SK-N-DZ (cell line): ENCODE data around the gene NEDD8.
"Not testable (repeated sequence)": the region's sequence is repeated elsewhere in the genome, so short reads cannot be mapped to it uniquely, and the experiment has no call there.

ENCODE experiments used
- DNase-seq: peaks from one replicate; pipeline ENCODE4 v3.0.0-alpha.2; 2015; ENCODE audit warnings: low spot score

NEDD8 gene

DNA sequence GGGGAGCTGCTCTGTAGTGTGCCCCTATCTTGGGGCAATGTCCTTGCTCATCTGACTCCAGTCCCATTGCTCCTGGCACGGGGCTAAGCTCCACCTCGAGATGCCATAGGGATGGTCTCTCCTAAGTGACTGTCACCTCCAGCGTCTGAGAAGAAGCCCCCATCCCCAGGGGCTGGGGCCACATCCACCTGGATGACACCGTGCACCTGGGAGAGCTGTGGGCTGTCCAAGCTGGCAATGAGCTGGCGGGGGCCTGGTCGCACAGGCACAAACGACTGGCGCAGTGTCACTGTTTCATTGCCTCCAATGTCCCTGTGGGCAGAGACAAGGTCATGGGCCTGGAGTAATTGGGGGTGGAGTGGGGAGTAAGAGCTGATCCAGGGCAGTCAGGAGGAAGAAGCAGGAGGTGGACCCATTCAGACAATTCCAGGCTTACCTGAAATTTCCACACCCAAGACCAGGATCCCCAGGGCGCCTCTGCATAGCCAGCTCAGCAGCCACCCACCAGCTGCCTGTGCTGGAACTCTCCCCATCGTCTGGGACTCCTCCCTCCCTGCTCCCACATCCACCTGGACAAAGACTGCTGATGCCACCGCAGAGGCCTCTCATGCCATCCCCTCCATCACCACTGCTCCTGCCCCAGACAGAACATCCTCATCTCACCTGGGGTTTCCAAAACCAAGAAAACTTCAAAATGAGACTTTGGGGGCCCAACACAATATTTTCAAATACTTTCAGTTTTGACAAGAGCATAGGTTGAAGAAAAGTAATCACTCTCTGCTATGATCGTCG, 17.3 kb upstream of the NEDD8 start:
- no peak for DNase-seq

DNA sequence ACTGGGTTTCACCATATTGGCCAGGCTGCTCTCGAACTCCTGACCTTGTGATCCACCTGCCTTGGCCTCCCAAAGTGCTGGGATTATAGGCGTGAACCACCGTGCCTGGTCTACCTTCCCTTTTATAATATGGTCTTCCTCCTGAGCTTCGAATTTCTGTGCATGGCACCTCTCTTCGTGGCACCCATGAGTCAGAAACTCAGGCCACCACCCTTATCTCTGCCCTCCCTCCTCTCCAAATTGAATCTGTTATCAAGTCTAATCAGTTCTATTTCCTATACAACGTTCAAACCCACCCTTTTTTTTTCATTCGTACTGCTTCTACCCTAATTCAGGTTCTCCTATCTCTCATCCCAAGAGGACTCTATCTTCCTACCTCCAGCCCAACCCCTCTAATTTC, 15.3 kb upstream of the NEDD8 start:
- no peak for DNase-seq

DNA sequence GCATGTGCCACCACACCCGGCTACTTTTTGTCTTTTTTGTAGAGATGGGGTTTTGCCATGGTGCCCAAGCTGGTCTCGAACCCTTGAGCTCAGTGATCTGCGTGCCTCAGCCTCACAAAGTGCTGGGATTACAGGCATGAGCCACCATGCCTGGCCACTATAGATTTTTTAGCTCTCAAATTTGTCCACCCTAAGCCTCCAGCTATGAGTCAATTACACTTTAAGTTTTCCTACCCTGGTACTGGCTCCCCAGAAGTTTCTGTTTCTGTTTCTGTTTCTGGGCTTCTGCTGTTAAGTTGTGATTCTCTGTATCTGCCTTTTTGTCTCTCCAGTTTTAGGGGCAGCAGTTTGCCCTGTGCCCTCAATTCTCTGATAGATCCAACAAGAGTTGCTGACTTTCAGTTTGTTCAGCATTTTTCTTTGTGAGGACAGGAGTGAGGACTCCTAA, 14.6 kb upstream of the NEDD8 start:
- DNase-seq, result no peak

DNA sequence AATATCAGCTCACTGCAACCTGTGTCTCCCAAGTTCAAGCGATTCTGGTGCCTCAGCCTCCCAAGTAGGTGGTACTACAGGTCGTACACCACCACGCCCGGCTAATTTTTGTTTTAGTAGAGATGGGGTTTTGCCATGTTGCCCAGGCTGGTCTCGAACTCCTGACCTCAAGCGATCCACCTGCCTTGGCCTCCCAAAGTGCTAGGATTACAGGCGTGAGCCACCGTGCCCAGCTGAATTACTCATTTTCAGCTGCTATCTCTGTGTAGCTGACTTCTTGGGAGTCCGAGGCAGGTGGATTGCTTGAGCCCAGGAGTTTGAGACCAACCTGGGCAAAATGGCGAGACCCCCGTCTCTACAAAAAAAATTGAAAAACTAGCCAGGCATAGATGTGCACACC, 13.2 kb upstream of the NEDD8 start:
- DNase-seq, result not testable (repeated sequence)

DNA sequence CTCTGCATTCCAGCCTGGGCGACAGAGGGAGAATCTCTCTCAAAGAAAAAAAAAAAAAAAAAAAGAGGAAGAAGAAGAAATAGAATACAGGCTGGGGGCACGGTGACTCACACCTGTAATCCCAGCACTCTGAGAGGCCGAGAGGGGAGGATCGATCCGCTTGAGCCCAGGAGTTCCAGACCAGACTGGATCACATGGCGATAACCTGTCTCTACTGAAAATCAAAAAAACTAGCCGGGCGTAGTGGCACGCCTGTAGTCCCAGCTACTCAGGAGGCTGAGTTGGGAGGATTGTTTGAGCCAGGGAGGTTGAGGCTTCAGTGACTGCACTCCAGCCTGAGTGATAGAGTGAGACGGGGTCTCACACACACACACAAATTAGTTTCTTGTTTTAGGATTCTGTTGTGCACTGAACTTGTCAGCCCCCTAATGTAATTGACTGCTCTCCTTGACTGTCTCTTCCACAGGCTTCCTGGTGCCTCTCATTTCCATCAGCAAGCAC, 11.2 kb upstream of the NEDD8 start:
- DNase-seq, result no peak

DNA sequence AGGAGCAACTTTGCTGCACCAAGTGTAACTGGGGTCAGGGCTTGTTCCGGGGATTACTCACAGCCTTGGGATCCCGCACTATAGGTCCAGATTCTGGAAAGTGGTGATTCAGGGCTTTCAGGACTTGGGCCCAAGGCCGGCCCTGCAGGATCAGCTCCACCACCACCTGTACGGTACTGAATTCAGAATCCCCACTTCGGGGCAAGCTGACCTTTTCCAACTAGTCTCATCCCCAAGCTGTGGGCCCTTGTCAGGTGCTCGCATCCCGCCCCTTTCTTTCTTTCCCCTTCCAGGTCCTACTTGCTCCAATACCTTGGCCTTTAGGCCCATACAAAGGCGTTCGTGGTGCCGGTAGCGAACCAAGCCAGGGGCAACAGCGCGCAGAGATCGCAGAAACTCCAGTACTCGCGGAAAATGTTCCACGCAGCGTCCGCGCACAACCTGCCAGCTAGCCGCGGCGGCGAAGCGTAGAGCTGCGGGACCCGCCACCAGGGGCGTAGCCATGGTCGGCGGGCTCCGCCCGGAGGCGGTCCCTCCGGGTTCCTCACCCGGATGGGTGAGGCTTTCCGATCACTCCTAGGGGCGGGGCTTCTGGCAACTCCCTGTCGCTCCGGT, 9.8 kb upstream of the NEDD8 start:
- peak; percentile 94 for DNase-seq

DNA sequence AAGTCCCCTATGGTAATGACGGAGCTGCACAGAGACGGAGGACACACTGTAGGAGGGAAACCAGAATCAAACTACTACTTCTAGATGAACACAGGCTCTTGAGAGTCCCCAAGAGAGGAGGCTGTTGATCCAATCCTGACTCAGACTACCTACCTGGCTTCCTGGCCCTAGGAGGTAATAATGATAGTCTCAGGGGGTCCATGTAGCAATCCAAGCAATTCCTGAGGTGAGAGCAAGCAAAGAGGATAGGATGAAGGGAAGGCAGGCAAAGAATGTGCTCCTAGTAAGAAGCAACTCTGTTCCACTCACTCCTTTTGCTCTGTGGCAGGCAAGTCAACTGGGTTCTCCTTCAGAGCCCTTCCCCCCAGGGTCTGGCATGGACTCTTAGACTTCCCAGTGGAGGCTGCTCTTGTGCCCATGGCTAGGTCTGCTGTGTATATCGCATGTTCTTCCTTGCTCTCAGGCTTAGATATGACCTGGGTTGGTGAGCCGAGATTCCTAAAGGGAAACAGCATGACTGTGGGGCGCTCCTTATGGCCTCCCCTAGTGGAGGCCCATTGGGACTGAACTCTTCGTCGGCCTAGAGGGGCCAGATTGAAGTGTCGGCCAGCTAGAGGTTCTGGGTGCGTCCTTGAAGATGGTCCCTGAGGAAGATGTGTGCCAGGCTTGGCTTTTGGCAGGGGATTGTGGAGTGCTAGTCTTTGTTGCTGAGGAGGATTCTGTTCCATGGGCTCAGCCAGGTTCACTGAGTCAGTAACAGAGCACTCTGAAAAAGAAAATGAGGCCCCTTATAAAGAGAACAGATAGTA, 8.1 kb upstream of the NEDD8 start:
- no peak for DNase-seq

DNA sequence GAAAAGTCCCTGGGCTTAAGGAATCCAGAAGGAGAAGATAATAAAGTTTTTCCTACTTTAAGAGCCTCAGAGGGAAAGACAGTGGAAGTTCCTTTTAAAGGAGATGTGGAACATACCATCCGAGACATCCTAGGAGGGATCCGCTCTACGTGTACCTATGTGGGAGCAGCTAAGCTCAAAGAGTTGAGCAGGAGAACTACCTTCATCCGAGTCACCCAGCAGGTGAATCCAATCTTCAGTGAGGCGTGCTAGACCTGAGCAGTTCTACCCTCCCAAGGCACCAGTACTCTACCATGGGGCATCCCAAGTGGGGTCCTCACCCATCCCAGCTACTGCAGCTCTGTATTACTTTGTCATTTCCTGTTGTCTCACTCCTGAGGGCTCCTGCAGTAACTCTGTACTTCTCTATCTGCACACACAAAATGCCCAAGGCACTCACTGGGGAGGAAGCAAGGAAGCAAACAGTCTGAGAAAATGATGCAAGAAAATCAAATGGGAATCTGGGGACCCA, 6.4 kb upstream of the NEDD8 start:
- DNase-seq, result no peak

DNA sequence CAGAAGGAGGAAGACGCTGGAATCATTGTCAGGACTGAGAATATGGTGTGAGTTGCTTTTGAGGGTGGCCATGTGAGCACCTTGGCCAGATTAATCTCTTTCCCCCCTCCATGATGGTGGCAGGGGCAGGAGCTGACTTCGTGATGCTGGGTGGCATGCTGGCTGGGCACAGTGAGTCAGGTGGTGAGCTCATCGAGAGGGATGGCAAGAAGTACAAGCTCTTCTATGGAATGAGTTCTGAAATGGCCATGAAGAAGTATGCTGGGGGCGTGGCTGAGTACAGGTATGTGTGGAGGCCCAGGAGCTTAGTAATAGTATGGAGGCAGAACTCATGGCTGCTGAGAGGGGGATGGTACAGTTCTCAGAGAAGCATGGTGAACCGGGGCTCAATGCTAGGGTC, 6.0 kb upstream of the NEDD8 start:
- DNase-seq, result no peak

DNA sequence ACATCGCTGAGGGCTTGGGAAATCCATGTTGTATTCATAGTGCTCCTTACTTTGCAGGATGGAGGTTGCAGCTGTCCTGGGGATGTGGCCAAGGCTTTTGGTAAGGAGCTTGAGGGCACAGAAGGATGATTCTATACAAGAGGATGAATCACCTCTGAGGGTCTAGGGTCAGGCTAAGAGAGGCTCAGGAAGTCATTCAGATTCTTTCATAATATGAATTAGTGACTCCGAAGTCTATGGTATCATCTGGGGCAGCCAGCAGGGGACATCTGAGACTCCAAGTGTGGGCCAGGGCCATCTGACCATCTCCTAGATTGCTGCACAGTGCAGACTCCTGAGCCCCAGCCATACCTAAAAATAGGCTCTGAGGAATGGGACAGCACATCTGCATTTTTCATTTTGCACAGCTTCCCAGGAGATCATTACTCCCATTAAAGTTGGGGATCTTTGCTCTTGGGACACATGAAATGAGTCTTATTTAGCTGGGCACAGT, 5.3 kb upstream of the NEDD8 start:
- no peak for DNase-seq

DNA sequence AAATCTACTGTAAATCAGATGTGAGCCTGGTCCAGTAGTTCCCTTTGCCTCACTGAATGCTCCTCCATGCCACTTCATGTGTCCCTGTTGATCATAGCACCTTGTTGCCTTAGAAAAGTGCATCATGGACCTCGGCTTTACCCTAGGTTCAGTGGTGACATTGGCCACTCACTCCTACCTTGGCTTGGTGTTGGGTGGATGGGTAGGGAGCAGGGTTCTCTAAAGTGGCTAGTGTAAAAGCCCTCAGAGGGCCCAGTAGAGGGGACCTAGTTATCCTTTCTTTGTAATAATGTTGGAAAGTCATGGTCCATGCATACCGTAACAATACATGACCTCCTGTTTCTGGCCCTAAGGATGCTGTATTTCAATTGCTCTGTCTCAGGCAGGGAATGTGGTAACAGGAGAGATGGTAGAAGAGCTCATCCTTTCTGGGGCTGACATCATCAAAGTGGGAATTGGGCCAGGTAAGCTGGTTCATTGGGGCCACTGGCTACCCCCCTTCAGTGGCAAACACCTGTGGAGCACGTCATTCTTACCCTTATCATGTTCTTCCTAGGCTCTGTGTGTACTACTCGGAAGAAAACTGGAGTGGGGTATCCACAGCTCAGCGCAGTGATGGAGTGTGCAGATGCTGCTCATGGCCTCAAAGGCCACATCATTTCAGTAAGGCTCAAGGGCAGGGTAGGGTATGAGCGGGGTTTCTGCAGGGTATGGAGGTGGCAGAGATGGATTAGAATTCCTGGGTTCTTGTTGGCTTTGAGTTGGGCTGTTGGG, 4.7 kb upstream of the NEDD8 start:
- no peak for DNase-seq

DNA sequence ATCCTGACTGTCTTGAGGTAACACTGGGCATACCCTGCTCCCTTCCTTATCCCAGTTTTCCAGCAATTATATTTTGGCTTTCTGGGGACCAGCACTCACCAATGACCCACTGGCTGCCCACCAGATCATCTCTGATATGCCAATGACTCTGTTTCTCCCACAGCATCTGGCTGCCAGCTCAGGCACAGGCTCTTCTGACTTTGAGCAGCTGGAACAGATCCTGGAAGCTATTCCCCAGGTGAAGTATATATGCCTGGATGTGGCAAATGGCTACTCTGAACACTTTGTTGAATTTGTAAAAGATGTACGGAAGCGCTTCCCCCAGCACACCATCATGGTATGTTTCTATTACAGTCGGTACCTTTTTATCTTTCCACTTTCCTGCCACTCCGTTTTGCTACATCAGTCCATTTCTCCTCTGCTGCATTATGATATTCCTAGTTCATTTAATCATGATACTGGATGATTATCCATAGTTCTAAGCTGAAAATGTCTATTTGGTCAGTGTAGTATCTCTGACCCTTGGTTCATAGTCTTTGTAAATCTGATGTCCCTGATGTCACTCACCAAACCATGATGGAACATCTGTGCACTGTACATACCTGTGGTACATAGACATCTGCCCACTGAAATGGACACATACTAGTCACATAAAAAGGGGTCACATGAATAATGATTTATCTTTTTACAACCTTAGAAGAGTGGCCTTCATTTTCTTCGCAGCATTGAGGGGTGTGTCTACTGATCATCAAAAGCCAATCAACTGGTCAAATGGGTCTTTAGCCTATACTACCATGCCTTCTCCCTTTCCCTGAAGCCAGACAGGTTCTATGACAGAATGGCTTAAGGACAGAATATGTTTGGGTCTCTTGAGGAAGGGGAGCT, 3.9 kb upstream of the NEDD8 start:
- no peak for DNase-seq

DNA sequence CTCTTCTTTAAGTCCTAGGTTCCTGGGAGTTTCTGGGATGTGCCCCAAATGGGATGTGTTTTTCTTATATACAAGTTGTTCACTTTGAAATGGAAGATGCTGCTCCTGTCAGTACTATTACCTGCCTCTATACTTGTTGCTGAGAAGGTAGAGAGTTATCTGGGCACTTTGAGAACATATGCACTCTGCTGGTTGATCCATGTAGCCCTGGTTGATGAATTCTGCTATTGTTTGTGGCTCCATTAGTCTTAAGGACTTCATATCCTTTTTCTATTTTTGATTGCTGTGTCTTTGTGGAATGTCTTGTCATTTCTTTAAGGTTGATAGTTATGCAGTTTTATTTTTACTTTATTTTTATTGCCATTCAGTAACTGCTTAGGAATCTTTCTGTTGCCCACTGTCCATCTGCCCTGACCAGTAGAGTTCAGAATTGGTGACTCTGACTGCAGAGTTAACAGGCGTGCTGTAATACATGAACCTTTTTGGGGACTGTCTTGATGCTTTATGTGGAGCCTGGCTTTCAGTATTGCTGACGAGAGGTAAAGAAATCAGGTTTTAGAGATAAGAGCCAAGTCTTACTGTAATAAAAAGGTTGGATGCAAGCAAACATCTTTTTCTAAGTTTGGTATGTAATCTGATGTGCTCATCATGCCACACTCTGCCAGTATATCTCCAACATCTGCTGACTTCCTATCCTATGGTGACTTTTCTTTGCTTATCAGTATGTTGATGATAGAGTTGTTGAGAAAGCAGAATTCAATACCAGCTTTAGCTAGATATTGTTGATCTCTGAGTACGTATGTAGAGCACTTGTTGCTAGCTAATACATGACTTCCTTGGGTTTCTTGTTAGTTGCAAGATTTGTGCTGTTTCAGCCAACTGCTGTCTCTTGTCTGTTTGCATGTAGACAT, 2.2 kb upstream of the NEDD8 start:
- no peak for DNase-seq

DNA sequence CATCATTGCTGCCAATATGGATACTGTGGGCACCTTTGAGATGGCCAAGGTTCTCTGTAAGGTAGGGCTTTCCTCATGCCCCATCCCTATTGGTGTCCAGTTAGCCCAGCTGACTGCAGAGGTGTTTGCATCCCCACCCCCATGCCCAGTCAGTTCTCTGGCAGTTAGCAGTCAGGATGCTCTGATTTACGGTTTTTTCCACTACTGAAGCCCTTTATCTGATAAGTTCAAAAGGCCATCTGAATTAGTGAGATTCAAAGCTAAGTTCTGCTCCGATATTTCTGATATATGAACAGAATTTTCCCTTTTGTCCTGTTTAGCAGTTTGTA, 1.3 kb upstream of the NEDD8 start:
- DNase-seq, result no peak

DNA sequence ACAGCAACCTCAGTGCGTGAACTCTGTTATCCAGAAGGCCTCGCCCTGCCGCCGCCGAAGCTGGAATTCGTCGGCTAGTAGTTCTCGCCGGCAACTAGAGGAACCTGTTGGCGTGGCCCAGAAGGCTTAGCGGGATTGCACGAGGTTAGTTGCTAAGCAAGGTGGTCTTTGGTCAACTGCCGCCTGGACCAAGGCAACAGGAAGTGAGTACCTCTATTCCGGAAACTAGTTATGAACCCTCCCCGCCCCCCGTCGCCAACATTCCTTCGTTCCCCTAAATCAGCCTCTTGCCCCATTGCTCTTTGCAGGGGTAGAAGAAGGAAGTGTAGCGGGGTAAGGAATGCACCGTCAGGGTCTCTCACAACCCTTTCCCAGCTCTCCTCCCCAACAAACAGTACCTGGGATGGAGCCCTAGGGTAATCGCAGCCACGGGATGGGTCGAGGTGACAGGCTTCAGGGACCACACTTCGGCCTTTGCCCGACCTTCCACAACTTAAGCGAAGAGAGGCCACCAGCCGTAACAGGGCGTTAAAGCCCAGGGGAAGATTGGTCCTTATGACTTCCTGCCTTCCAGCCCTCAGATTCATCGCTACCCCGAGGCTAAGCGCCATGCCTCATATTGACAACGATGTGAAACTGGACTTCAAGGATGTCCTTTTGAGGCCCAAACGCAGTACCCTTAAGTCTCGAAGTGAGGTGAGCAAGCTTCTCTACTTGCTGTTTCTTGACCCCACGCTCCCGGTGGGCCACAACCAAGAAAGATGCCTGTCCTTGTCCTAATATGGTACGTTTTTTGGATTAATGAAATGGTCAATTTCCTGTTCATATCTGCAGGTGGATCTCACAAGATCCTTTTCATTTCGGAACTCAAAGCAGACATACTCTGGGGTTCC, 724 bp upstream of the NEDD8 start, which contains the start of gene GMPR2:
TSS of gene GMPR2 (plus strand) at position 285 of the 893 bp plus-strand sequence. CDS start at position 610, 325 bp downstream.
- no peak for DNase-seq

DNA sequence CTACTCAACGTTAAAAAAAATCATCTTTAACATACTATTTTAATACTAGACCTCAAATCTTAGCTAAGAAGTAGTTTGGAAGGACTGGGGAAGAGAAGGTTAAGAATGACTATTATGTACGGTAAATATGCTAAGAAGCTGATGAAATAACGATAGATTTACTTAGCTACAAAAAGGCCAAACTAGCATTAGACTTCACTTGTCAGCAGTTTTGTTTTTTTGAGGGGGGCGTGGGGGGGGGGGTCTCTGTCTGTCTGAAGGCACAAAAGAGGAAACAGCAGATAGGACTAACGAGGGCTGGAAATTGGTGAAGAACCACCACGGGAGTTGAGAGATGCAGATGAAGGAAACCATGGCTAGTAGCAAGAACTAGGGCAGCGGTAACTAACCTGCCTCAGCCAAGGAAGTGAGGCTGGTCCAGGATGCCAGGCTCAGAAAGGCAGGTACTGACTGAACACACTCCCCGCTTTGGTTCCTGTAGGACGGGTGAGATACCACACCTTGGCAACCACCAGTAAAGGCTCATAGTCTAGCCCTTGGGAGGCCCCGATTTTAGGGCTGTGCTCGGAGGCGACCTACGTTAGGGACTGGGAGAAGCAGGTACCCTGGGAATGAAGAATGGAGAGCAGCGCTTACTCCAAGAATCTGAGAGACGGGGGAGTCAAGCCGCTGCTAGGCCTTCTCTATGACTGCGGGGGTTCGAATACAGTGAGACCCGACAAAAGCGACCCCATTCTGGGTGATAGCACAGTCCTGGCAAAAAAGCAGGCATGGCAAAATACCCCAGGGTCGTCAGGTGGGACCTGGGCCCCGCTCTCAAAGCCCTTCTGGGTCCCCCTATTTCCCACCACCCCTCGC, 675 bp downstream of the NEDD8 start:
- DNase-seq, result no peak

DNA sequence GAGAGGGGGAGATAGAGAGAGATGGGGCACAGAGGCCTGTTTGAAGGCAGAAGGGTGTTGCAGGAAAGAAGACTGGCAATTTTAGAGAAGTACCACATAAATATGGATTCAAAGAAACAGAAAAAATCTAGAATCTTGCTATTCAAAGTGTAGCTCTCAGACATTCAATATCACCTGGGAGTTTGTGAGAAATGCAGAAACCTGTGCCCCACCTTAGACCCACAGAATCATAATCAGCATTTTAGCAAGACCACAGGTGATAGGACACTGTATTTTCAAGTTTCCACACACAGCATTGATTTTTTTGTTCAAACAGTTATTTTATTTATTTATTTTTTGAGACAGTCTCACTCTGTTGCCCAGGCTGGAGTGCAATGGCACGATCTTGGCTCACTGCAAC, 3.3 kb downstream of the NEDD8 start:
- no peak for DNase-seq
